Activated CD8-positive, alpha-beta memory T cell treated with anti-CD3 and anti-CD28 coated beads, Interleukin-2, amount 50 U/mL, for 1 hour (primary cell): ENCODE results near the gene ITPR1.
"Not testable (repeated sequence)": the region's sequence is repeated elsewhere in the genome, so short reads cannot be mapped to it uniquely, and the experiment has no call there.

Experiments
- DNase-seq: peaks from one replicate; pipeline ENCODE4 v3.0.0-alpha.2; 2020; ENCODE audit errors: extremely low read depth

Gene ITPR1

DNA sequence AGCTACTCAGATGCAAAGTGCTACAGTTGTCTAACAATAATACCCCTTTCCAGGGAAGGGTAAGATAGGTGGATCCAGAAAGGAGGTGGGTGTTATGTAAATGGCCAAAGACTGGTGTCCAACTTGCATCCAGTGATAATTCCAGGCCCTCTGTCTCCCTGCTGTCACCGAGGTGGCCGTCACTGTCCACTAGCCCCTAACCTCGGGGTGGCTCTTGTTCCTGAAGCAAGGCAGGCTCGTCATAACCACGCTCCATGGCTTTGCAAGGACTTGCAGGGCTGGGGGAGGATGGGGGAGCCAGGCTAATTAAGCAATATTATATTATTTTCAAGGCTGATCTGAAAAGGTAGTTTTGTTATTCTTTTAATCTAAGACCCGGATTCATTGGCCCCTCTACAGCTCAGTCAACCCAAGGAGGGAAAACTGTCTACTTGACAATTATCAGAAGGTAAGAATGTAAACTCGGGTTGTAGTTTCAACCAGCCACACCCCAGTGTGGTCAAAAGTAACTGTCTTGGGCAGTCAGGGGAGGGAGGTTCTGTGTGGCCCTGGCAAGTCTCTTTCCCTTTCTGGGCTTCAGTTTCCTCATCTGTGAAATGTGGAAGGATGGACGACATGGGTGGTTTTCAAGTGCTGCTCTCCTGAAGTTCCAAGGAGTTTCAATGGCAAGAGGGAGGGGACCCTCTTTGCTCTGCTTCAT is 266.0 kb downstream of the ITPR1 start:
- DNase-seq, result no peak

GRCh38 chr3:4759689-4760312 is 266.7 kb downstream of the ITPR1 start:
- DNase-seq, result no peak

DNA sequence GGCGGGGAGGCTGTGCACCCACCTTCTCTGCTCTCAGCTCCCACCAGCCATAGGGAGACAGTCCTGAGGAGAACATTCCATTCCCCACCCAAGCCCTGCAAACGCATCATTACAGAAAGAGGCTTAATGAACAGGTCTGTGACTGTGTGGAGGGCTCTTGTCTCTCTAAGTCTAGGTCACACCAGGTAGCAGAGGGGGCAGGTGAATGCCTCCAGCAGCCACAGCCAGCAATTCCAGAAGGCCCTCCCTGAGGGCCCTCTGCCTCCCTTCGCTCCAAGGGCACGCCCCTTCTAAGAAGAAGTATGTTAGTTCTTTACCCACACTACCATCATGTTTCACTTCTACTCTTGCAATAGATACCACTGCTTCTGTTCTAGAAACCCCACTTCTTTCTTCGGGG is 268.6 kb downstream of the ITPR1 start:
- no peak for DNase-seq

- not testable (repeated sequence) for DNase-seq
Measured at GRCh38 chr3:4762481-4763230, 269.5 kb downstream of the ITPR1 start.

DNA sequence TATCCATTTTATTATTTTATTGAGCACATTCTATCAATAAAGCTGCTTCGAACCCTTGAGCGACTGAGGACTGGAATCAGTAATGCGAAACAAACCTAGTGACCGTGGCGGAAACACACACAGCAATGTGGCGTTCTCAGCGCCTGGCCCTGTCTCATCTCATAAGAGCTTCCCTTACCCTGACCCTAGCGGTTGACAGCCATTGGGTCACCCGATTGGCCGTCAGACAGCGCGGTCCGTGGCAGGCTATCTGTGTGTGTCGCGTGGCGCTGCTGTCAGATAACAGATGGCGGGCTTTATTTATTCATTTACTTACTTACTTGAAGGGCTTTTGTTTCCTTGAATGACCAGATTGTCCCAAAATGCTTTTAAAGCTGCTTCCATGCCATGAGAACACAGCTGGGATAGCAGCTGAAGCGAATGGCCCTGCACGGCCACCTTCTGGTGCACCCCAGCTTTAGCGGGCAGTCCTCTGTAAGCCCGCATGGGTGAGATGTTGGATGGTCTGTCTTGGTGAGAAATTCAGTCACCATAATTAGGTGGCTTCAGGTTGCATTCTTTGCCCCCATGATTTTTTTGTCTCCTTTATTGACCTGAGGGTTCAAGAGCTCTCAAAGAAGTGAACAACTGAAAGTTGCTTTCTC is 270.6 kb downstream of the ITPR1 start:
- DNase-seq, result no peak

DNA sequence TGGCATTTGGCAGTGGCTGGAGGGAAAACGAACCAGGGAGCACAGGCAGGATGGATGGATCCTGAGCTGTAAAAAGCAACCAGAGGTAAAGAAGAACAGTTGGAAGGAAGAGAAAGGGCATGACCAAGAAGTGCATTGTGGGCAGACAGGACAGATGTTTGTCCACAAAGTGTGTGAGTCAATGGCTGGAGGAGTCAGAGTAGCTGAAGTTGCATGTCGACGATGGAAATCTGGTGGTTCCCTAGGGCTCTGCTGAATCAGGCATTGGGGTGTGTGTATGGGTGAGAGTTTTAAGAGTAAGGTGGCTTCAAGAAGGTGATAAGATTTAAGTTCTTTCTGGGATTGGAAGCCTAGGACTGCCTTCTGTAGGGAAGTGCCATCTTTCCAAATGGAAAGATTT is 272.1 kb downstream of the ITPR1 start:
- no peak for DNase-seq

GRCh38 chr3:4766263-4766662 is 273.1 kb downstream of the ITPR1 start:
- DNase-seq, result no peak

DNA sequence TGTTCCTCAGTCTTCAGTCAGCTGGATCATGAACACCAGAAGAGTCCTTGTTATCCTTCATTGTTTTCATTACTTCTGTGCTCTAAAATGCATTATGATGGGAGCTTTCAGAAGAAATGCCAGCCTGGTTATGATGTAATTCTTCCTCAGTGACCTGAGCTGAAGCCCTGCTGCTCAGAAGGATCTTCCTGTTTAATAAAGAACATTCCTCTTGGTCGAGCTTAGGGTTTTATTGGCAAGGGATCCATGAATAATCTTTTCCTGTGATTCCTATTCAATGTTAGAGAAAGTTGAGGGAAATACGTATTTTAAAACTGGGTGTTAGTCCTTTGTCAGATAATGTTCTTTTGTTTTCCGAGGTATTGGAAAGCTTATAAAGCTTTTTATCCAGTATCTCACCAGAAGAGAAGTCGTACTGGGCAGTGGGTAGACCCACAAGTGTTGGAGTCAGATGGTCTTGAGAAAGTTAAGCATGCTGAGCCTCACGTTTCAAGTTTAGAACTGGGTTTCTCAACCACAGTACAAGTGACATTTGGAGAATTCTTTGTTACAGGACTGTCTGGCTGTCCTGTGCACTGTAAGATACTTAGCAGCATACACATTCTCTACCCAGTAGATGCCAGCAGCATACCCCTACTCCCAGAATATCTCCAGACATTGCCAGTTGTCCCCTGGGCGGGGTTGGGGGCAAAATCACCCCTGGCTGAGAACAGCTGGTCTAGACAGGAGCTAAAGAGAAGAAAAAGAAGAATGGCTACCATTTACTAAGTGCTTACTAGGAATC is 273.8 kb downstream of the ITPR1 start:
- DNase-seq, result no peak

DNA sequence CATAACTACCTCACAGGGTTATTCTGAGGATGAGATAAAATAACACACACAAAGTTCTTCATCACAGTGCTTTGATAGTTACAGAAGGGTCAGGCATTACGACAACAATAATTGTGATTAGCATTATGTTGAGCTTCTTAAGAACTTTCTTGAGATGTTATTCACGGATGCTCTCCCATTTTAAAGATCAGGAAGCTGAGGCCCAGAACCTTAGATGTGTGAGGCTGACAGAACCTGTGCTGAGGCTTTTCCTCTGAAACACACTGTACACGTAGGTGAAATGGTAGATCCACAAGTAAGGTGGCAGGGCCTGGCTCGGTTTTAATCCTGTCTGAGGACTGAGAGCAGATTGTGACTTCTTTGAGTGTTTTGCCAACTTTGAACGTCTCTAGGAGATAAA is 274.9 kb downstream of the ITPR1 start:
- DNase-seq, result no peak

- DNase-seq, result no peak
Measured at GRCh38 chr3:4768521-4768920, 275.4 kb downstream of the ITPR1 start.

DNA sequence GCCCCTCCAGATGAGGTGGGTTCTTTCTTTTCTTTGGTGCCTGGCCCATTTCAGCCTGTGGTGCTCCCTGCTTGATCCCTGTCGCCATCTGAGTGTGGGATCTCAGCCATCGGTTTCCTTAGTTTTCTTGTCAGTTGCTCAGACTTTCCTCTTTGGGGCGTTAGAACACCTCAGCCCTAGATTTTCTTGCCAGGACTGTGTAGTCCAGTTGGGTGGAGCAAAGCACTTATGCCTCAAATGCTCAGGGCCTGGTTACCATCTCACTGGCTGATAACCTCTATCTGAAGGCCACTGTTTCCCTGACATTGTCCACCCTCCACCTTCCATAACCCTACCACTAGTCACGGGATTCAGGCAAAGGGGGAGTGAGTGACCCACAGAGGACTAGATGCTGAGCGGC is 277.4 kb downstream of the ITPR1 start:
- DNase-seq, result no peak

DNA sequence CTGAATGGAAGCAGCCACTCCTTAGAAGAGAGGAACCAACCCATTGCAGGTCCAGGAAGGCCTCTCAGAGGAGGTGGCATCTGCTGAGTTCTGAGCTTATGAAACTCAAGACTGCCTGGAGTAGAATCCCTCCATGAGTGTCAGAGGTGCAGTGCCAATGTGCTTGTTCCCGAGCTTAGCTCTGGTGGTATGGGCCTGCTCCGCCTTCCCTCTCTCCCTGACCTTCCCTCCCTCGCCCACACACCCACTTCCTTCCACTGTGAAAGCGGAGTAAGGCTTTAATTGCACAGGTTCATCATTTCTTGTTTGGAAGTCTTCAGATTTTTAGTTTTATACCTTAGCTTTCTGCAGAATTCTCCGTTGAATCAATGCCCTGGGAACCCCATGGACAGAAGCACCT is 278.1 kb downstream of the ITPR1 start:
- DNase-seq, result no peak

DNA sequence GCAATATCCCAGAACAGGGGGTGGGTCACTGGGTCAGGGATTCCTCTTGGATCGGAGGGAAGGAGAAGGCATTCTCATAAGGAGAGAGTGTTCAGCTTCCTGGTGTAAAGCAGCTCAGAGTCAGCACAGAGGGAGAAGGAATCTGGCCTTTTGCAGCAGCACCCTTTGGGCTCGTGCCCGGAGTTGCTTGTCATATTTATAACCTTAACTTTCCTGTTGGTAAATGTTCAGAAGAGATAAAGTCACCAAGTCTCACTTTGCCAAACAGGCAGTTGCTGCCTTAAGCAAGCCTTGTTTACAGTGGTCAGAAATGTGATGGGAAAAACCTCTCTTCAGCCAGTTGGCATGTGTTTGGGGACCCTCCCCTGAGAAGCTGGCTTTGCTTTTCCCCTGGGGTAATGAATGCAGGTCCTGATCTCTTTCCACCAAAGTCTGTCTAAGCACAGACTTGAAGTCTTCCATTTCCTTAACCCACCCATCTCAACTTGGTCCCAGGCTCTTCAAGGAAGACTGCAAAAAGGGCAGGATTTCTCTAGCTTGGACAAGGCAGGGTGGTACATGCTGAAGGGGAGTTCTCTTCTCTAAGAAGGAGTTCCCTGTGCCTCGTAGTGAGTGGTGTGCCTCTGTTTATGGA is 279.1 kb downstream of the ITPR1 start:
- no peak for DNase-seq

DNA sequence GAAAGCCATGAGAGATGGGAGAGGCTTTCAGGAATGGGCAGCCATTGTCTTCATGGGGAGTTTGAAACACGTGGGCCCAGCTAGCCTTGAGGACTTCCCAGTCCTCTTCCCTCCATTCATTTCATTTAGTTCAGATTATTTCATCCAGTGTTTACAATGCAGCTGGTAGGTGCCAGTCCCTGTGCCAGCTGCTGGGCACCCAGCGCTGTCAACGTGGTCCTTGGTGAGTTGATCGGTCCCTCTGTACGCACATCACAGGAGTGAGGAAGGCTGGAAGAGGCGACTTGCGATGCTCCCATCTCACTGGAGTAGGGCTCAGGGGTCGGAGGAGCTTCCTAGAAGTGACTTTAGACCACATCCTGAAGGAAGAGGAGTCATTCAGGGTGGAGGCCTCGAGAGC is 279.7 kb downstream of the ITPR1 start:
- no peak for DNase-seq

GRCh38 chr3:4773583-4773982 is 280.4 kb downstream of the ITPR1 start:
- DNase-seq, result no peak

DNA sequence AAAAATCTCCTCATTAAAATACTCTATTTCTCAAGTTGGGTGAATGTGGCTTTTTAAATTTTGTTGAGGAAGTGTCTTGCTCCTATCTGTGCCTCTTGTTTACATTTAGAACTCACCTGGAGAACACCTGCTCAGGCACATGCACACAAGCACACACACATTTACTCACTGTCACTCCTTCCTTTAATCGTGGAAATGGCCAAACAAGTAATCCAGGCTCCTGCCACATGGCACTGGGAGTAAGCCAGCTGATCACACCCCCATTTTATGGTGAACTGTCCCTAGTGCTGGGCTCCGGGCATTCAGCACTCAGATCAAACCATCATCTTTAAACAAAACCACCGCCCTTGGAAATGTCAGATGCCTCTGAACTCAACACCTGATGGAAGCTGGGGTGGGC is 281.4 kb downstream of the ITPR1 start:
- DNase-seq, result no peak

GRCh38 chr3:4776399-4776979 is 283.3 kb downstream of the ITPR1 start:
- DNase-seq, result no peak

DNA sequence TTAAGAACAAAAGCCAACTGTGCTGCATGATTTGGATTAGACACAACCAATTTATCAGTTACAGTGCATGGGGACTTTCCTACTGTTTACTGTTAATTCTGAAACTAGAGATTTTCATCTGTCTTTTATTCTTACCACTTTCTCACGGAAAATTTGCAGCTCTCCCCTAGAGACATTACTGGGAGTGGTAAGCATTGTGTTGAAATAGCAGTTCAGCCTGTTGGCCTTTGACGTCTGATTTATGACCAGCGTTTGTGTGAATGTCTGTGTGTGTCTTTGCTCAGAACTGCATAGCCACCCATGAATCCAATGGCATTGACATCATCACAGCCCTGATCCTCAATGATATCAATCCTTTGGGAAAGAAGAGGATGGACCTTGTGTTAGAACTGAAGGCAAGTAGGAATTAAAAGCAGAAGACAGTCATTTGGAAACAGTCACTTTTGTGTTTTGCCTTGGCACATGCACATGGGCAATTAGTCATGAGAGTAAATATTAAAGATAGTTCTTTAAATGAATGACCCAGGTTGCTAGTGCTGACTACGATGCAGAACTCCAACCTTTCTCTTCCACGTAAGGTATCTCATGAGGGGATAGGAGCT is 283.9 kb downstream of the ITPR1 start:
- no peak for DNase-seq

- DNase-seq, result no peak
Measured at GRCh38 chr3:4778119-4778518, 285.0 kb downstream of the ITPR1 start.

GRCh38 chr3:4778740-4779139 is 285.6 kb downstream of the ITPR1 start:
- DNase-seq, result no peak

- DNase-seq, result no peak
Measured at GRCh38 chr3:4780545-4780957, 287.4 kb downstream of the ITPR1 start.
